GM18526 (cell line): ENCODE data around the gene GAS1.

ENCODE experiments used
- POLR2A ChIP-seq: IDR thresholded peaks from 3 replicates; pipeline ENCODE4 v1.6.1; 2011; ENCODE audit not compliant: insufficient read length; ENCODE audit errors: extremely low read depth

Gene GAS1

GRCh38 chr9:86943201-86944113 is 3.8 kb downstream of the GAS1 start:
- no peak for TF ChIP-seq POLR2A

GRCh38 chr9:86942281-86943200 is 4.8 kb downstream of the GAS1 start:
- TF ChIP-seq POLR2A = no peak

- TF ChIP-seq POLR2A = no peak
These were observed 6.1 kb downstream of the GAS1 start for GRCh38 chr9:86941197-86941596.

GRCh38 chr9:86940774-86941173 is 6.5 kb downstream of the GAS1 start:
- TF ChIP-seq POLR2A = no peak

- no peak for TF ChIP-seq POLR2A
These were observed 7.4 kb downstream of the GAS1 start for GRCh38 chr9:86939891-86940290.

GRCh38 chr9:86939321-86939720 is 8.0 kb downstream of the GAS1 start:
- TF ChIP-seq POLR2A = no peak

GRCh38 chr9:86938780-86939179 is 8.5 kb downstream of the GAS1 start:
- TF ChIP-seq POLR2A = no peak

GRCh38 chr9:86926145-86926544 is 21.2 kb downstream of the GAS1 start:
- TF ChIP-seq POLR2A = no peak

- TF ChIP-seq POLR2A = no peak
These were observed 21.6 kb downstream of the GAS1 start for GRCh38 chr9:86925686-86926085.

GRCh38 chr9:86924206-86924605 is 23.1 kb downstream of the GAS1 start:
- TF ChIP-seq POLR2A = no peak

GRCh38 chr9:86921151-86921923 is 26.0 kb downstream of the GAS1 start:
- TF ChIP-seq POLR2A = no peak

GRCh38 chr9:86918556-86918955 is 28.8 kb downstream of the GAS1 start:
- TF ChIP-seq POLR2A = no peak

GRCh38 chr9:86912210-86912609 is 35.1 kb downstream of the GAS1 start:
- no peak for TF ChIP-seq POLR2A

- no peak for TF ChIP-seq POLR2A
These were observed 37.9 kb downstream of the GAS1 start for GRCh38 chr9:86909388-86909787.

GRCh38 chr9:86908261-86908660 is 39.0 kb downstream of the GAS1 start:
- no peak for TF ChIP-seq POLR2A
